Measurements from ENCODE around the gene FBLN7. TPM values are rescaled to one million over a fixed set of nuclear protein-coding genes. Genes with fewer than 3 reads are reported as not detected.

The FBLN7 gene
- total RNA-seq, 2 experiments from 2014 or later, result 7.4 to 7.9 TPM

- H3K4me1 Mint-ChIP-seq (ENCODE audit: low read depth), result peaks cover 19% of the 10 kb centered on the region
- DNase-seq, result no peak
- no peaks in the 10 kb centered on the region for H3K9me3 Mint-ChIP-seq
- H3K4me3 Mint-ChIP-seq, result no peak overlapping the region
- ATAC-seq, result no peak
- no peak overlapping the region for H3K27ac Mint-ChIP-seq
- no peaks in the 10 kb centered on the region for H3K36me3 Mint-ChIP-seq (ENCODE audit: low read depth)
- intact Hi-C loops (cut with micrococcal nuclease), result no loop called here
- POLR2A ChIA-PET, result interaction anchor here (1.2 kb wide), 1 partner anchor 13 kb away, joined by 3 read pairs; no protein-coding TSS in a partner anchor
- CTCF ChIA-PET, result no interaction called here
- no peaks in the 10 kb centered on the region for H3K27me3 Mint-ChIP-seq
- no peak for TF ChIP-seq CTCF (IDR thresholded peaks at IDR 0.05)
Observed at GRCh38 chr2:112150447-112150846, 12.3 kb downstream of the FBLN7 start.

GRCh38 chr2:112150851-112151250 is 12.7 kb downstream of the FBLN7 start:
- Mint-ChIP-seq H3K36me3 (ENCODE audit: low read depth) (no peaks in the 10 kb centered on the region), H3K4me3 (no peak overlapping the region), H3K4me1 (ENCODE audit: low read depth) (peaks cover 23% of the 10 kb centered on the region), H3K27ac (no peak overlapping the region), H3K9me3 (no peaks in the 10 kb centered on the region), H3K27me3 (no peaks in the 10 kb centered on the region)
- TF ChIP-seq CTCF (IDR thresholded peaks at IDR 0.05), result no peak
- POLR2A ChIA-PET, result interaction anchor here (1.2 kb wide), 1 partner anchor 13 kb away, joined by 3 read pairs; no protein-coding TSS in a partner anchor
- DNase-seq, result no peak
- CTCF ChIA-PET, result no interaction called here
- ATAC-seq, result no peak
- intact Hi-C loops (cut with micrococcal nuclease), result no loop called here

GRCh38 chr2:112151271-112151670 is 13.1 kb downstream of the FBLN7 start:
- no peak for TF ChIP-seq CTCF (IDR thresholded peaks at IDR 0.05)
- no peaks in the 10 kb centered on the region for H3K27me3 Mint-ChIP-seq
- intact Hi-C loops (cut with micrococcal nuclease), result no loop called here
- ChIA-PET POLR2A (interaction anchor here (1.2 kb wide), 1 partner anchor 14 kb away, joined by 3 read pairs; no protein-coding TSS in a partner anchor), CTCF (no interaction called here)
- ATAC-seq (no peak), DNase-seq (no peak)
- no peak overlapping the region for H3K4me3 Mint-ChIP-seq
- H3K36me3 Mint-ChIP-seq (ENCODE audit: low read depth), result no peaks in the 10 kb centered on the region
- peaks cover 28% of the 10 kb centered on the region for H3K4me1 Mint-ChIP-seq (ENCODE audit: low read depth)
- H3K9me3 Mint-ChIP-seq, result no peaks in the 10 kb centered on the region
- no peak overlapping the region for H3K27ac Mint-ChIP-seq

GRCh38 chr2:112151701-112152440 is 13.7 kb downstream of the FBLN7 start:
- POLR2A ChIA-PET, result interaction anchor here (1.2 kb wide), 1 partner anchor 14 kb away, joined by 3 read pairs; no protein-coding TSS in a partner anchor
- CTCF ChIA-PET, result no interaction called here
- no peak for TF ChIP-seq CTCF (IDR thresholded peaks at IDR 0.05)
- no peak for ATAC-seq
- Mint-ChIP-seq H3K4me1 (ENCODE audit: low read depth) (peaks cover 33% of the 10 kb centered on the region), H3K27me3 (no peaks in the 10 kb centered on the region), H3K27ac (no peak overlapping the region), H3K4me3 (no peak overlapping the region), H3K9me3 (no peaks in the 10 kb centered on the region), H3K36me3 (ENCODE audit: low read depth) (no peaks in the 10 kb centered on the region)
- intact Hi-C loops (cut with micrococcal nuclease), result no loop called here
- no peak for DNase-seq

GRCh38 chr2:112152476-112153178 is 14.4 kb downstream of the FBLN7 start:
- no peaks in the 10 kb centered on the region for H3K9me3 Mint-ChIP-seq
- no peak for ATAC-seq
- ChIA-PET POLR2A (interaction anchor here (1.0 kb wide), 1 partner anchor 21 kb away, joined by 3 read pairs; no protein-coding TSS in a partner anchor), CTCF (no interaction called here)
- no peak overlapping the region for H3K4me3 Mint-ChIP-seq
- H3K4me1 Mint-ChIP-seq (ENCODE audit: low read depth), result peaks cover 37% of the 10 kb centered on the region
- no peaks in the 10 kb centered on the region for H3K36me3 Mint-ChIP-seq (ENCODE audit: low read depth)
- DNase-seq, result no peak
- intact Hi-C loops (cut with micrococcal nuclease), result no loop called here
- no peak overlapping the region for H3K27ac Mint-ChIP-seq
- TF ChIP-seq CTCF (IDR thresholded peaks at IDR 0.05), result no peak
- H3K27me3 Mint-ChIP-seq, result no peaks in the 10 kb centered on the region
